ENCODE measurements around the gene NT5DC3. TPM values are rescaled to one million over a fixed set of nuclear protein-coding genes. Genes with fewer than 3 reads are reported as not detected.

NT5DC3 gene
- polyA plus RNA-seq, 3 donors: 0.27 to 4.8 (median 0.93) TPM

DNA sequence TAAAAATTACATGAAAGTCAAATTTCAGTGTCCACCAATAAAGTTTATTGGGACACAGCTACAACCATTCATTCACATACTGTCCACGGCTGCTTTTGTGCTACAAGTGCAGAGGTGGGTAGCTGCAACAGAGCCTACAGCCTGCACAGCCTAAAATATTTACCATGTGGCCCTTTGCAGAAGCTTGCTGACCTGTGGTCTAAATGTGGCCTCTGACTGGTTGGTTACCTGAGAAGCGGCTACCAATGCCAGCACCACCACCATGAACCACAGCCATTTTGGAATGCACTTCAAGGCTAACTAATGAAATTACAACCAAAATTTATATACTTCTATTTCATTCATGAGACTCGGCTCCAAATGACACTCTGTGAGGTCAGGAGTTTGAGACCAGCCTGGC lies 58.6 kb downstream of the NT5DC3 start:
- Histone ChIP-seq H3K4me1 (ENCODE audit: control insufficient read depth in 1 of 2, insufficient read depth in 2 of 2, low read length in 2 of 2) (no peaks in the 10 kb centered on the region), H3K27me3 (ENCODE audit: control insufficient read depth in 2 of 2, insufficient read depth in 2 of 2, low read length in 2 of 2) (no peaks in the 10 kb centered on the region), H3K4me3 (replicated peaks in 1 of 3; ENCODE audit: low read depth in 2 of 3, low read length in 3 of 3) (no peak overlapping the region), H3K27ac (ENCODE audit: low read depth in 1 of 2, low read length in 2 of 2) (no peak overlapping the region), H2AFZ (ENCODE audit: insufficient read depth, low read depth, low read length, poor library complexity, severe bottlenecking) (no peak overlapping the region), H3K79me2 (ENCODE audit: insufficient read depth, low read length) (no peaks in the 10 kb centered on the region), H3K9ac (ENCODE audit: insufficient read depth, low read length, poor library complexity, severe bottlenecking) (no peak overlapping the region), H4K20me1 (ENCODE audit: insufficient read depth, low read length) (no peaks in the 10 kb centered on the region), H3K9me3 (replicated peaks in 1 of 2; ENCODE audit: control insufficient read depth in 1 of 2, insufficient read depth in 1 of 2, low read length in 2 of 2) (no peaks in the 10 kb centered on the region), H3K4me2 (replicated peaks; ENCODE audit: extremely low read depth, low read length, poor library complexity, severe bottlenecking) (no peak overlapping the region), H3K36me3 (replicated peaks in 1 of 2; ENCODE audit: control insufficient read depth in 1 of 2, insufficient read depth in 2 of 2, low read length in 2 of 2) (peaks cover 27 to 68% of the 10 kb centered on the region in 2 donors)
- H3K4me3 Mint-ChIP-seq: no peak overlapping the region
- WGBS (ENCODE audit: insufficient coverage): 100% methylated on average over 2 of the region's 3 CpGs
- H3K27me3 Mint-ChIP-seq (ENCODE audit: low read depth in 3 of 3): peaks cover 0 to 1% (median 0%) of the 10 kb centered on the region in 3 donors
- peaks cover 42 to 77% of the 10 kb centered on the region in 2 donors for H3K36me3 Mint-ChIP-seq
- peaks cover 0 to 4% (median 0%) of the 10 kb centered on the region in 7 donors for H3K9me3 Mint-ChIP-seq
- intact Hi-C loops (cut with micrococcal nuclease): no loop called here
- no peak overlapping the region for H3K27ac Mint-ChIP-seq
- H3K4me1 Mint-ChIP-seq: no peaks in the 10 kb centered on the region
- TF ChIP-seq, protein P1, sequence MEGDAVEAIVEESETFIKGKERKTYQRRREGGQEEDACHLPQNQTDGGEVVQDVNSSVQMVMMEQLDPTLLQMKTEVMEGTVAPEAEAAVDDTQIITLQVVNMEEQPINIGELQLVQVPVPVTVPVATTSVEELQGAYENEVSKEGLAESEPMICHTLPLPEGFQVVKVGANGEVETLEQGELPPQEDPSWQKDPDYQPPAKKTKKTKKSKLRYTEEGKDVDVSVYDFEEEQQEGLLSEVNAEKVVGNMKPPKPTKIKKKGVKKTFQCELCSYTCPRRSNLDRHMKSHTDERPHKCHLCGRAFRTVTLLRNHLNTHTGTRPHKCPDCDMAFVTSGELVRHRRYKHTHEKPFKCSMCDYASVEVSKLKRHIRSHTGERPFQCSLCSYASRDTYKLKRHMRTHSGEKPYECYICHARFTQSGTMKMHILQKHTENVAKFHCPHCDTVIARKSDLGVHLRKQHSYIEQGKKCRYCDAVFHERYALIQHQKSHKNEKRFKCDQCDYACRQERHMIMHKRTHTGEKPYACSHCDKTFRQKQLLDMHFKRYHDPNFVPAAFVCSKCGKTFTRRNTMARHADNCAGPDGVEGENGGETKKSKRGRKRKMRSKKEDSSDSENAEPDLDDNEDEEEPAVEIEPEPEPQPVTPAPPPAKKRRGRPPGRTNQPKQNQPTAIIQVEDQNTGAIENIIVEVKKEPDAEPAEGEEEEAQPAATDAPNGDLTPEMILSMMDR (IDR thresholded peaks at IDR 0.05): no peak
- DNase-seq: no peak

DNA sequence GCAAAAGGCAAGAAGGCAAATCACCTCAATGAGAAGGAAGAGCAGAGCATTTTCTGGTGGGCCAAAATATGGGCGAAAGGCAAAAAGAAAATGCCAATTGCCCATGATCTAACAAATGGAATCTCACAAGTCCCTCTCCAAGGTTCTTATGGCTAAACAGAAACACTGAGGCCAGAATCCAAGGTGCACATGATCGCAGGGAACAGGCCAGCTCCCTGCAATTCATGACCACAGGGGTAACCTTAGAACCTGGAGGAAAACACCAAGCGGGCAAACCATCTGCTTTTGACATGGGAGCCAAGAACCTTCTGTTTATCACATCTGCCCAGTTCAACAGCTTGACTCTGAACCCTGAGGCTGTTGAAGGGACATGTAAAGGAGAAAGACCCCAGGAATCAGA lies 60.0 kb downstream of the NT5DC3 start:
- 100% methylated on average over 2 of the region's 3 CpGs for WGBS (ENCODE audit: insufficient coverage)
- no peaks in the 10 kb centered on the region for H3K4me1 ChIP-seq (ENCODE audit: control insufficient read depth in 1 of 2, insufficient read depth in 2 of 2, low read length in 2 of 2)
- peaks cover 0 to 1% (median 0%) of the 10 kb centered on the region in 3 donors for H3K27me3 Mint-ChIP-seq (ENCODE audit: low read depth in 3 of 3)
- intact Hi-C loops (cut with micrococcal nuclease): no loop called here
- no peak for DNase-seq
- peaks cover 50 to 82% of the 10 kb centered on the region in 2 donors for H3K36me3 Mint-ChIP-seq
- no peaks in the 10 kb centered on the region for H3K27me3 ChIP-seq (ENCODE audit: control insufficient read depth in 2 of 2, insufficient read depth in 2 of 2, low read length in 2 of 2)
- H3K4me2 ChIP-seq (replicated peaks; ENCODE audit: extremely low read depth, low read length, poor library complexity, severe bottlenecking): no peak overlapping the region
- H4K20me1 ChIP-seq (ENCODE audit: insufficient read depth, low read length): no peaks in the 10 kb centered on the region
- no peak overlapping the region for H2AFZ ChIP-seq (ENCODE audit: insufficient read depth, low read depth, low read length, poor library complexity, severe bottlenecking)
- H3K9ac ChIP-seq (ENCODE audit: insufficient read depth, low read length, poor library complexity, severe bottlenecking): no peak overlapping the region
- no peaks in the 10 kb centered on the region for H3K79me2 ChIP-seq (ENCODE audit: insufficient read depth, low read length)
- H3K4me3 Mint-ChIP-seq: no peak overlapping the region
- H3K4me3 ChIP-seq (replicated peaks in 1 of 3; ENCODE audit: low read depth in 2 of 3, low read length in 3 of 3): no peak overlapping the region
- no peak overlapping the region for H3K27ac Mint-ChIP-seq
- no peaks in the 10 kb centered on the region for H3K4me1 Mint-ChIP-seq
- no peak overlapping the region for H3K27ac ChIP-seq (ENCODE audit: low read depth in 1 of 2, low read length in 2 of 2)
- no peaks in the 10 kb centered on the region for H3K9me3 ChIP-seq (replicated peaks in 1 of 2; ENCODE audit: control insufficient read depth in 1 of 2, insufficient read depth in 1 of 2, low read length in 2 of 2)
- peaks cover 0 to 1% (median 0%) of the 10 kb centered on the region in 7 donors for H3K9me3 Mint-ChIP-seq
- peaks cover 27 to 75% of the 10 kb centered on the region in 2 donors for H3K36me3 ChIP-seq (replicated peaks in 1 of 2; ENCODE audit: control insufficient read depth in 1 of 2, insufficient read depth in 2 of 2, low read length in 2 of 2)
- TF ChIP-seq, protein P1 (IDR thresholded peaks at IDR 0.05): no peak
